ENCODE data around the gene SLN. TPM values are rescaled to one million over a fixed set of nuclear protein-coding genes. Genes with fewer than 3 reads are reported as not detected.

SLN gene
- total and polyA plus RNA-seq, 2 experiments from 2014 or later = not detected

- H3K4me2 ChIP-seq (ENCODE audit: unreplicated experiment) = peak overlapping the region; percentile 79
- H3K27ac ChIP-seq = peak overlapping the region; percentile 96
- H3K36me3 ChIP-seq (ENCODE audit: low read depth) = no peaks in the 10 kb centered on the region
- H3K27me3 ChIP-seq (replicated peaks; ENCODE audit: insufficient read depth) = no peaks in the 10 kb centered on the region
- DNase-seq = peak; percentile 96
- 0 to 3% methylated on average over 2 of the region's 2 CpGs for WGBS, 2 experiments (ENCODE audit: low coverage in 1 of 2, low lambda C conversion rate in 2 of 2, missing lambda C conversion rate in 2 of 2)
- peak overlapping the region; percentile 72 for H3K9ac ChIP-seq
- no peaks in the 10 kb centered on the region for H3K9me3 ChIP-seq (ENCODE audit: low read depth)
- no peaks in the 10 kb centered on the region for H3K79me2 ChIP-seq (ENCODE audit: insufficient read depth)
- no peaks in the 10 kb centered on the region for H3K9me2 ChIP-seq (ENCODE audit: insufficient read depth)
- peaks cover 21% of the 10 kb centered on the region for H3F3A ChIP-seq (ENCODE audit: insufficient read depth)
- peak overlapping the region; percentile 50; the same call in 1 of the 2 replicates for H2AFZ ChIP-seq
- H3K4me1 ChIP-seq (ENCODE audit: insufficient read depth) = peaks cover 28% of the 10 kb centered on the region
- no peaks in the 10 kb centered on the region for H4K20me1 ChIP-seq (ENCODE audit: insufficient read depth)
- in situ Hi-C loops (cut with MboI) = no loop called here
- peak overlapping the region; percentile 49 for H3K4me3 ChIP-seq
- TF ChIP-seq EZH2phosphoT487 (IDR thresholded peaks at IDR 0.05; ENCODE audit: insufficient read depth, low read depth) = no peak
- TF ChIP-seq EZH2 (IDR thresholded peaks at IDR 0.05; ENCODE audit: insufficient read depth, poor library complexity, severe bottlenecking) = no peak
These were observed 6.8 kb downstream of the SLN start for GRCh38 chr11:107705027-107705426.

- H3K36me3 ChIP-seq (ENCODE audit: low read depth) = no peaks in the 10 kb centered on the region
- H3F3A ChIP-seq (ENCODE audit: insufficient read depth) = peaks cover 21% of the 10 kb centered on the region
- peak overlapping the region; percentile 79 for H3K4me2 ChIP-seq (ENCODE audit: unreplicated experiment)
- WGBS, 2 experiments (ENCODE audit: low coverage in 1 of 2, low lambda C conversion rate in 2 of 2, missing lambda C conversion rate in 2 of 2) = 32 to 34% methylated on average over 3 of the region's 3 CpGs
- peak overlapping the region; percentile 72 for H3K9ac ChIP-seq
- H4K20me1 ChIP-seq (ENCODE audit: insufficient read depth) = no peaks in the 10 kb centered on the region
- no peaks in the 10 kb centered on the region for H3K79me2 ChIP-seq (ENCODE audit: insufficient read depth)
- peak overlapping the region; percentile 96 for H3K27ac ChIP-seq
- no peak for TF ChIP-seq EZH2phosphoT487 (IDR thresholded peaks at IDR 0.05; ENCODE audit: insufficient read depth, low read depth)
- no peak for TF ChIP-seq EZH2 (IDR thresholded peaks at IDR 0.05; ENCODE audit: insufficient read depth, poor library complexity, severe bottlenecking)
- peaks cover 28% of the 10 kb centered on the region for H3K4me1 ChIP-seq (ENCODE audit: insufficient read depth)
- no peaks in the 10 kb centered on the region for H3K27me3 ChIP-seq (replicated peaks; ENCODE audit: insufficient read depth)
- H3K4me3 ChIP-seq = peak overlapping the region; percentile 49
- no peaks in the 10 kb centered on the region for H3K9me2 ChIP-seq (ENCODE audit: insufficient read depth)
- DNase-seq = peak; percentile 91
- no peaks in the 10 kb centered on the region for H3K9me3 ChIP-seq (ENCODE audit: low read depth)
- H2AFZ ChIP-seq = peak overlapping the region; percentile 50; the same call in 1 of the 2 replicates
- in situ Hi-C loops (cut with MboI) = no loop called here
These were observed 7.4 kb downstream of the SLN start for GRCh38 chr11:107704451-107704850.

DNA sequence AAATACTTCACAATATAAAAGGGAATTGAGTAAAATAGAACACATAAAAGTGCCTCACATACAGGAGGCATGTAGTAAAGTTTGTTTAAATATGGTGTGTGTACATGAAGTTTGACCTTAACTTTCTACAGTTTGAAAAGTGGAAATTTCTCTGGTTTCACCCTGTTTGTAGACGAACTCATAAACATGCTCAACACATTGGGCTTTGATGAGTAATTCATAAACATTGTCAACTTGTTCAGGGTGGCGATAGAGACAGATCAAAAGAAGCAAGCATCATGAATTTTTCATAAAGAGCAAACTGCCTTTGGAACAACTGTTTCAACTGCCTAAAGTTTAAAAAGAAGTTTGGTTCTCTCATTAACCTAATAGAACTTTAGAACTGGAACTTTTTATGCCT is 9.1 kb downstream of the SLN start:
- Histone ChIP-seq H3K4me2 (ENCODE audit: unreplicated experiment) (no peak overlapping the region), H3K4me3 (no peak overlapping the region), H4K20me1 (ENCODE audit: insufficient read depth) (no peaks in the 10 kb centered on the region), H3K9me2 (ENCODE audit: insufficient read depth) (no peaks in the 10 kb centered on the region), H3K27ac (no peak overlapping the region), H3K36me3 (ENCODE audit: low read depth) (no peaks in the 10 kb centered on the region), H3K27me3 (replicated peaks; ENCODE audit: insufficient read depth) (no peaks in the 10 kb centered on the region), H3K9me3 (ENCODE audit: low read depth) (no peaks in the 10 kb centered on the region), H3K4me1 (ENCODE audit: insufficient read depth) (peaks cover 28% of the 10 kb centered on the region), H2AFZ (no peak overlapping the region), H3K79me2 (ENCODE audit: insufficient read depth) (no peaks in the 10 kb centered on the region), H3K9ac (no peak overlapping the region), H3F3A (ENCODE audit: insufficient read depth) (peaks cover 21% of the 10 kb centered on the region)
- 41 to 52% methylated on average over 2 of the region's 2 CpGs for WGBS, 2 experiments (ENCODE audit: low coverage in 1 of 2, low lambda C conversion rate in 2 of 2, missing lambda C conversion rate in 2 of 2)
- in situ Hi-C loops (cut with MboI) = no loop called here
- no peak for TF ChIP-seq EZH2 (IDR thresholded peaks at IDR 0.05; ENCODE audit: insufficient read depth, poor library complexity, severe bottlenecking)
- no peak for TF ChIP-seq EZH2phosphoT487 (IDR thresholded peaks at IDR 0.05; ENCODE audit: insufficient read depth, low read depth)
- DNase-seq = peak; percentile 30

DNA sequence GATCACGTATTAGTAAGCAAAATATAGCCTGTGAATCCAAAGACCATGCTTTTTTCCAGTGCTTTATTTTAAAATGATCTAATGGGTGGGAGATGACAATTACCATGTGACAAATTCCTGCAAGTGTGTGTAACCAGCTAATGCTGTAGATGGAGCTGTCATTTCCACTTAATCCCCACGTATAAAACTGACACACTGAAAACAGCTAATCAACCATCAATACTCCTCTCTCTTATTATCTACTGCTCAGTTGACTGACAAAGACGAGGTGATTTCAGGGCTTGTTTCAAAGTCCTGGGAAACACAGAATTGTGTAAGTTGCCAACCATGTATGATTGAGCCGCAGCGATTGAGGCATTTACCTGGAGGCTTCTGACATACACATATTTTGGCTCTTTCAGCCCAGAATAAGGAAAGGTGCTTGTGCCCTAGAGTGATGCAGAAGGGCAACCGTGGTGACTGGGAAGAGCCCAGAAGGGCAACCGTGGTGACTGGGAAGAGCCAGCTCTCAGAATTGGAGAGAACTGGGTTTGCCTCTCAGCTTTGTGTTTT is 9.7 kb downstream of the SLN start:
- Histone ChIP-seq H2AFZ (no peak overlapping the region), H3K79me2 (ENCODE audit: insufficient read depth) (no peaks in the 10 kb centered on the region), H3K4me2 (ENCODE audit: unreplicated experiment) (no peak overlapping the region), H3K9ac (no peak overlapping the region), H3K9me3 (ENCODE audit: low read depth) (no peaks in the 10 kb centered on the region), H3K9me2 (ENCODE audit: insufficient read depth) (no peaks in the 10 kb centered on the region), H4K20me1 (ENCODE audit: insufficient read depth) (no peaks in the 10 kb centered on the region), H3K27ac (no peak overlapping the region), H3K27me3 (replicated peaks; ENCODE audit: insufficient read depth) (no peaks in the 10 kb centered on the region), H3K4me1 (ENCODE audit: insufficient read depth) (peaks cover 29% of the 10 kb centered on the region), H3K4me3 (no peak overlapping the region), H3F3A (ENCODE audit: insufficient read depth) (peaks cover 21% of the 10 kb centered on the region), H3K36me3 (ENCODE audit: low read depth) (no peaks in the 10 kb centered on the region)
- in situ Hi-C loops (cut with MboI) = no loop called here
- WGBS, 2 experiments (ENCODE audit: low coverage in 1 of 2, low lambda C conversion rate in 2 of 2, missing lambda C conversion rate in 2 of 2) = 78 to 82% methylated on average over 7 of the region's 7 CpGs
- no peak for DNase-seq
- TF ChIP-seq EZH2phosphoT487 (IDR thresholded peaks at IDR 0.05; ENCODE audit: insufficient read depth, low read depth) = no peak
